NB4 (cell line): Measurements from ENCODE around the gene RIMBP3C.
"Not testable (repeated sequence)": the region's sequence is repeated elsewhere in the genome, so short reads cannot be mapped to it uniquely, and the experiment has no call there.

Source experiments
- DNase-seq: peaks from one replicate; pipeline ENCODE4 v3.0.0; 2010; ENCODE audit warnings: low read depth
- H3K4me3 ChIP-seq: one replicate; pipeline ENCODE4 v1.5.1; 2011; ENCODE audit warnings: mild to moderate bottlenecking, low read depth, low read length, moderate library complexity
- MAX ChIP-seq: IDR thresholded peaks from 2 replicates; pipeline ENCODE4 v1.6.1; 2011; ENCODE audit warnings: low read depth, low read length
- MYC ChIP-seq: IDR thresholded peaks from 2 replicates; pipeline ENCODE4 v1.6.1; 2011; ENCODE audit warnings: low read depth, low read length
- POLR2A ChIP-seq: IDR thresholded peaks from 2 replicates; pipeline ENCODE4 v1.6.1; 2011; ENCODE audit warnings: mild to moderate bottlenecking; ENCODE audit not compliant: insufficient read length; ENCODE audit errors: extremely low read depth
- TF ChIP-seq, protein P1 (sequence below): IDR thresholded peaks from one replicate; pipeline ENCODE4 v1.5.1; 2012; ENCODE audit warnings: low read depth, low read length

The RIMBP3C gene

DNA sequence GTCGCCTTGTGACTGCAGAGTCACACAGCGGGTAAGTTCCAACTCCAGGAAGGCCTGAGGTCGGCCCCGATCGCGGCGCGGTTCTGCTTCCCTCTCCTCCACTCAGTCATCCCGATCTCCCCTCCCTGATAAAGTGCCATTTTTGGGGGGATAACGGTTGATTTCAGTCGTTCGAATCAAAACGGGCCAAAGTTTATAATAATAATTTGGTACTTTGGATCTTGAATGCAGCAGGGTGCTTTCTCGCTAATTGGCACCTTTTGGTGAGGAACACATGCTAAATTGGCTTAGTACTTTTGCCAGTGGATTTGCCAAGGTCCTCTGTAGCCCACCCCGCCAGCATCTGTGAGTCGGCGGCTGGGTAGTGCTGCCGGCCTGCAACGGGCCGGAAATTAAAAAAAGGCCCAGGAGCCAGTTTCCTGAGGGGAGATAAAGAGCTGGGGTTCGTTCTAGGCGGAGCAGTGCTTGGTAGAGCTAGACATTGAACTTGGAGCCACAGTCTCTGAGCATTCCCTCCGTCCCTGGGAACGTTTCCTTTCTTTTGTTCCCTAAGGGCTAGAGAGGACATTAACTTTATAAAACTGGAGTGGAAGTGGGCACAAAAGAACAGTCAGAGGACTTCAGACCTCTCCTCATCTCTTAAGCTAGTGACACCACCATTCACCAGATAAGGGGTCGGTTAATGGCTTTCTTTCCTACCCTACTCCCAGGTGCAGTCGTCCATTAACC lies 17.2 kb upstream of the RIMBP3C start:
- peak; percentile 42 for DNase-seq
- peak overlapping the region; percentile 91 for H3K4me3 ChIP-seq
- TF ChIP-seq, protein P1, sequence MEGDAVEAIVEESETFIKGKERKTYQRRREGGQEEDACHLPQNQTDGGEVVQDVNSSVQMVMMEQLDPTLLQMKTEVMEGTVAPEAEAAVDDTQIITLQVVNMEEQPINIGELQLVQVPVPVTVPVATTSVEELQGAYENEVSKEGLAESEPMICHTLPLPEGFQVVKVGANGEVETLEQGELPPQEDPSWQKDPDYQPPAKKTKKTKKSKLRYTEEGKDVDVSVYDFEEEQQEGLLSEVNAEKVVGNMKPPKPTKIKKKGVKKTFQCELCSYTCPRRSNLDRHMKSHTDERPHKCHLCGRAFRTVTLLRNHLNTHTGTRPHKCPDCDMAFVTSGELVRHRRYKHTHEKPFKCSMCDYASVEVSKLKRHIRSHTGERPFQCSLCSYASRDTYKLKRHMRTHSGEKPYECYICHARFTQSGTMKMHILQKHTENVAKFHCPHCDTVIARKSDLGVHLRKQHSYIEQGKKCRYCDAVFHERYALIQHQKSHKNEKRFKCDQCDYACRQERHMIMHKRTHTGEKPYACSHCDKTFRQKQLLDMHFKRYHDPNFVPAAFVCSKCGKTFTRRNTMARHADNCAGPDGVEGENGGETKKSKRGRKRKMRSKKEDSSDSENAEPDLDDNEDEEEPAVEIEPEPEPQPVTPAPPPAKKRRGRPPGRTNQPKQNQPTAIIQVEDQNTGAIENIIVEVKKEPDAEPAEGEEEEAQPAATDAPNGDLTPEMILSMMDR: no peak
- no peak for TF ChIP-seq POLR2A
- no peak for TF ChIP-seq MYC

GRCh38 chr22:21567456-21568346 lies 16.4 kb upstream of the RIMBP3C start, which contains the start of gene UBE2L3:
TSS of gene UBE2L3 (plus strand) at chr22:21567714. CDS start at chr22:21567745, 31 bp downstream.
- DNase-seq: peak; percentile 85
- peak within 1 kb of the TSS; percentile 91 for H3K4me3 ChIP-seq

GRCh38 chr22:21564411-21564810 lies 13.2 kb upstream of the RIMBP3C start:
- no peak for DNase-seq
- TF ChIP-seq MAX: no peak
- no peak for TF ChIP-seq POLR2A
- TF ChIP-seq, protein P1: no peak
- no peak for TF ChIP-seq MYC
- H3K4me3 ChIP-seq: no peak overlapping the region

More at GRCh38 chr22:21567456-21568346, 16.4 kb upstream of the RIMBP3C start, which contains the start of gene UBE2L3:
- TF ChIP-seq POLR2A: peak; percentile 46
- no peak for TF ChIP-seq MAX

GRCh38 chr22:21563912-21564311 lies 12.7 kb upstream of the RIMBP3C start:
- no peak overlapping the region for H3K4me3 ChIP-seq
- TF ChIP-seq MAX: no peak
- TF ChIP-seq, protein P1: no peak
- TF ChIP-seq MYC: no peak
- no peak for TF ChIP-seq POLR2A
- no peak for DNase-seq

GRCh38 chr22:21560657-21561056 lies 9.4 kb upstream of the RIMBP3C start:
- DNase-seq, H3K4me3 ChIP-seq: not testable (repeated sequence)

DNA sequence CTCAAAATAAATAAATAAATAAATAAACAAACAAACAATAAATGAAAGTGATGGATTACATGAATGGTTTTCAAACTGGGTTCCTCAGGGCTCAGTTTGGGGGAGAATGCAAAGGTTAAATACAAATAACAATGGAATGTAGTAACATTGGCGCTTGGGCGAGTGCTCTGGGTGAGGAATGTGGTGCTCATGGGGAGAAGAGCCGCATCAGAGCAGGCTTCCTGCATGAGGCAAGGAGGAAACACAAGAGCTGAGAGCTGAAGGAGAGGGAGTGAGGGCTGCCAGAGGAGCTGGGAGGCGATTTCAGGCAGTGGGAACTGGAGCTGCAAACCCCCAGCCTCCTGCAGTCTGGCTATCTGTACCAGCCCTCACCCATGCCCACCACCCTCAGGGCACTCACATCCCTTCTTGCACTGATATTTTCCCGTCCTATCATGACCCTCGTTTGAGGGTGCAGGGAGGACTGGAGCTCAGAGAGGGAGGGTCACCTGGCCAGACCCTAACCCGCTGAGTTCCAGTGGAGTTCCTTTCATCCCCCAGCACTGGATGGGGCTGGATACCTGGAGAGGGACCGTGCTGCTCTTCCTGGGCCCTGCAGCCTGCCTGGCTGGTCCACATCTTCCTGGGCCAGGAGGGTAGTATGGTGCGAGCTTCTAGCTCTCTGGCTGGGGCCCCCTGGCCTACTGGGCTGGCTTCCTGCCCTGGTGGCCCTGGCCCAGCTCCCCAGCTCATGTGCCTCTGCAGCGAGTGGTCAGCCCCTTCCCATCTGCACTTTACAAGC lies 8.3 kb upstream of the RIMBP3C start:
- H3K4me3 ChIP-seq, DNase-seq: not testable (repeated sequence)

- not testable (repeated sequence) for DNase-seq, H3K4me3 ChIP-seq
Observed at GRCh38 chr22:21550678-21551047, 598 bp downstream of the RIMBP3C start.

DNA sequence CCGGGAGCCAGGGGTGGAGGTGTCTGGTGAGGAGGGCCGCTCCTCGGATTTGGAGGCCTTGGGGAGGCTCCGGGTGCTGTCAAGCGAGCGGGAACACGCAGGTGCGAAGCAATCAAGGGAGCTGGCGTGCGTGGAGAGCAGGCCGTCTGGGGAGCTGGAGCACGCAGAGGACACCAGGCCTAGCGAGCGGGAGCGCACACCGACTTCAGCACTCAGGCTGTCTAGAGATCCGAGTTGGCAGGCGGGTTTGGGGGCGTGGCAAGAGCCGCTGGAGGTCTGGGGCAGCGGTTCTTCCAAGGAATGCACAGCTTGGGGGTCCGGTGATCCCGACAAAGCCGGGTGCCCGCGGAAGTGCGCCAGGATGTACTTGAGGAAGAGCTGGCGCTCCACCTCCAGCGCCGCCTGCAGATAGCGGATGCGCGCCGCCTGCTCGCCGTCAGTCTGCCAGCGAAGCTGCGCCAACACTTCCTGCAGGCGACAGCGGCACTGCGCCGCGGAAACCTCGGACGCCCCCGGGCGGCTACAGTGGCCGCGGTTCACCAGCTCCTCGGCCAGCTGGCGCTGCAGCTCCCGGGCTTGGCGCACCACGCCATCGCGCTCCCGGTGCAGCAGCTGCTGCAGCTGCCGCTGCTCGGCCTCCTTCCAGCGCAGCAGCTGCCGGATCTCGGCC lies 1.1 kb downstream of the RIMBP3C start:
- not testable (repeated sequence) for DNase-seq, H3K4me3 ChIP-seq

DNA sequence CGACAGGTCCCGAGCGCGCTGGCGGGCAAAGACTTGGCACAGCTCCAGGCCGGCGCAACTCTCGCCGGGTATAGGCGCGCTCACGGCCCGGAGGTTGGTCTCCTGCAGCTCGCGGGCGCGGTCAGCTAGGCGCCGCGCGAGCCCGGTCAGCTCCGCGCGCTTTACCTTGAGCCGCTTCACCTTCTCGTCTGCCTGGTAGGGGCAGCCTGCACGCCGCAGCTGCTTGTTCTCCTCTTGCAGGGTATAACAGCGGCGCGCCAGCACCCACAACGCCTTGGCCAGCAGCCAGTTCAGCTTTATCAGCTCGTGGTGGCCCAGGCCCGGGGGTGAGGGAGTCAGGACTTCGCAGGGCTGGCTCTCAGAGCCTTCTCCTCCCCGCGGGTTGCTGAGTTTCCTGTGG lies 1.7 kb downstream of the RIMBP3C start:
- not testable (repeated sequence) for DNase-seq, H3K4me3 ChIP-seq

GRCh38 chr22:21544432-21545322 lies 6.6 kb downstream of the RIMBP3C start:
- H3K4me3 ChIP-seq, DNase-seq: not testable (repeated sequence)

- not testable (repeated sequence) for H3K4me3 ChIP-seq, DNase-seq
Observed at GRCh38 chr22:21539862-21540261, 11.4 kb downstream of the RIMBP3C start.
